ENCODE measurements around the gene ALKBH3. TPM values are rescaled to one million over a fixed set of nuclear protein-coding genes. Genes with fewer than 3 reads are reported as not detected.

ALKBH3 gene
- total RNA-seq, 1 donor from 2014 or later: 19.1 TPM

DNA sequence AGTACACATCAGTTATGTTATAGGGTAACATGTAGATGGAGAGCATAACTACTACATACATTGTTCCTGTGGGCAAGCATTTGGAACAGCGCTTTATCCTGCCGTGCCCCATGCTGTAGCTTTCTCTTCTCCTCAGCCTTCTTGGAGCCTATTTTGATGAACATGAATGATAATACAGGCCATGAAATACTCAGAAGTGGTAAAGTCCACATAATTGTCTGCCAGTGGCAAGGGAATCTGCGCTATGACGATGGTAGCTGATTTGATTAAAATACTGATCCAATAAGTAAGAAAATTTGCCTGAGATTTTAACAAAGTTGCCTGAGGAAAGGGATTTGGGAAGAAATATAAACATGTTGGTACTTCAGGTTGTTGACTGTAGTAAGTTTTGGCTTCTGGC is 23.3 kb downstream of the ALKBH3 start:
- DNase-seq (ENCODE audit: low spot score in 2 of 2): no peak
- no peaks in the 10 kb centered on the region for H3K27me3 ChIP-seq
- no peak overlapping the region for H3K4me3 ChIP-seq
- intact Hi-C loops (cut with DNase I): no loop called here
- H3K4me1 ChIP-seq: peaks cover 0 to 17% of the 10 kb centered on the region in 2 donors
- H3K36me3 ChIP-seq: peaks cover 24 to 47% of the 10 kb centered on the region in 2 donors
- no peaks in the 10 kb centered on the region for H3K9me3 ChIP-seq
- H3K27ac ChIP-seq: no peak overlapping the region
- TF ChIP-seq, protein P1, sequence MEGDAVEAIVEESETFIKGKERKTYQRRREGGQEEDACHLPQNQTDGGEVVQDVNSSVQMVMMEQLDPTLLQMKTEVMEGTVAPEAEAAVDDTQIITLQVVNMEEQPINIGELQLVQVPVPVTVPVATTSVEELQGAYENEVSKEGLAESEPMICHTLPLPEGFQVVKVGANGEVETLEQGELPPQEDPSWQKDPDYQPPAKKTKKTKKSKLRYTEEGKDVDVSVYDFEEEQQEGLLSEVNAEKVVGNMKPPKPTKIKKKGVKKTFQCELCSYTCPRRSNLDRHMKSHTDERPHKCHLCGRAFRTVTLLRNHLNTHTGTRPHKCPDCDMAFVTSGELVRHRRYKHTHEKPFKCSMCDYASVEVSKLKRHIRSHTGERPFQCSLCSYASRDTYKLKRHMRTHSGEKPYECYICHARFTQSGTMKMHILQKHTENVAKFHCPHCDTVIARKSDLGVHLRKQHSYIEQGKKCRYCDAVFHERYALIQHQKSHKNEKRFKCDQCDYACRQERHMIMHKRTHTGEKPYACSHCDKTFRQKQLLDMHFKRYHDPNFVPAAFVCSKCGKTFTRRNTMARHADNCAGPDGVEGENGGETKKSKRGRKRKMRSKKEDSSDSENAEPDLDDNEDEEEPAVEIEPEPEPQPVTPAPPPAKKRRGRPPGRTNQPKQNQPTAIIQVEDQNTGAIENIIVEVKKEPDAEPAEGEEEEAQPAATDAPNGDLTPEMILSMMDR (IDR thresholded peaks at IDR 0.05): no peak

DNA sequence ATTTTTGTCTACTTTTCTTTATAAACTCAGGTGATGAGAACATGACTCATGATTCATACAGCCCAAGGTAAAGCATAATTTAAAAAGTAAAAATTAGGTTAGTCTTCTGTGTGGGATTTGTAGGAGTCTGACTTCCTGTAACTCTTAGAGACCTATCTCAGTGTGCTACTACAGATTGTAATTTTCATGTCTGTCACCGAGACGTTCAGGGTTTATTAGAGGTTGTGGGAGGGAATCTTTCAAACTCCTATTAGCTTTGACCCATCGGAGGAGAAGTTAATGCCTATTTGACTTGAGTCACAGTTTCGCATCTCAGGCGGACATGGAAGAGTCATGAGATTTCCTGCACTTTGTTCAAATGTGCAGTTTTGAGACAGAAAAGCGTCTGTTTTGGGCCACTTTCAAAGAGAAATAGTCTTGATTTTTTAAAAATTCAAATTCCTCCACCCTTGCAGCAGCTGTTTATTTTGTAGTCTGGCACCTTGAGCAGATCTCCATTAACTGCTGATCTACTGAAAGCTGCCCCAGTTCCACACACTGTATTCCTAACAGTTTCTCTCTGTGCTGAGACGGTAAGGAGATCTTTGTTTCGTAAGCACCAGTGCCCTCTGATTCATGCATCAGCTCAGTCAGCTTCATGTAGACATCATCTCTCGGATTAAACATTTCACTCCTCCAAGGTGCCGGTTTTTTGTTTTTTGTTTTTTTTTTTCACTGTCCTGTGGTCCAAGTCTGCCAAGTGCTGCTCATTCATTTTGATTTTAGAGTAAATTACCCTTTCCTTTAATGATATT is 24.3 kb downstream of the ALKBH3 start:
- intact Hi-C loops (cut with DNase I): loop anchor here (5.0 kb wide), 1 partner anchor 127 kb away; no protein-coding TSS in a partner anchor
- DNase-seq (ENCODE audit: low spot score in 2 of 2): no peak
- Histone ChIP-seq H3K27me3 (no peaks in the 10 kb centered on the region), H3K9me3 (no peaks in the 10 kb centered on the region), H3K4me3 (peak overlapping the region; percentile 9 to 47), H3K36me3 (peaks cover 18 to 42% of the 10 kb centered on the region in 2 donors), H3K27ac (peak overlapping the region; percentile 37 to 58), H3K4me1 (peaks cover 0 to 17% of the 10 kb centered on the region in 2 donors)
- TF ChIP-seq, protein P1 (IDR thresholded peaks at IDR 0.05): no peak

- peaks cover 0 to 17% of the 10 kb centered on the region in 2 donors for H3K4me1 ChIP-seq
- peaks cover 22 to 42% of the 10 kb centered on the region in 2 donors for H3K36me3 ChIP-seq
- no peak for DNase-seq (ENCODE audit: low spot score in 2 of 2)
- peak overlapping the region in 1 of 2 donors; percentile 47 for H3K4me3 ChIP-seq
- H3K9me3 ChIP-seq: no peaks in the 10 kb centered on the region
- no peaks in the 10 kb centered on the region for H3K27me3 ChIP-seq
- intact Hi-C loops (cut with DNase I): loop anchor here (5.0 kb wide), 1 partner anchor 126 kb away; no protein-coding TSS in a partner anchor
- peak overlapping the region; percentile 37 to 58 for H3K27ac ChIP-seq
- TF ChIP-seq, protein P1 (IDR thresholded peaks at IDR 0.05): no peak
Observed at GRCh38 chr11:43905813-43906241, 25.2 kb downstream of the ALKBH3 start.

DNA sequence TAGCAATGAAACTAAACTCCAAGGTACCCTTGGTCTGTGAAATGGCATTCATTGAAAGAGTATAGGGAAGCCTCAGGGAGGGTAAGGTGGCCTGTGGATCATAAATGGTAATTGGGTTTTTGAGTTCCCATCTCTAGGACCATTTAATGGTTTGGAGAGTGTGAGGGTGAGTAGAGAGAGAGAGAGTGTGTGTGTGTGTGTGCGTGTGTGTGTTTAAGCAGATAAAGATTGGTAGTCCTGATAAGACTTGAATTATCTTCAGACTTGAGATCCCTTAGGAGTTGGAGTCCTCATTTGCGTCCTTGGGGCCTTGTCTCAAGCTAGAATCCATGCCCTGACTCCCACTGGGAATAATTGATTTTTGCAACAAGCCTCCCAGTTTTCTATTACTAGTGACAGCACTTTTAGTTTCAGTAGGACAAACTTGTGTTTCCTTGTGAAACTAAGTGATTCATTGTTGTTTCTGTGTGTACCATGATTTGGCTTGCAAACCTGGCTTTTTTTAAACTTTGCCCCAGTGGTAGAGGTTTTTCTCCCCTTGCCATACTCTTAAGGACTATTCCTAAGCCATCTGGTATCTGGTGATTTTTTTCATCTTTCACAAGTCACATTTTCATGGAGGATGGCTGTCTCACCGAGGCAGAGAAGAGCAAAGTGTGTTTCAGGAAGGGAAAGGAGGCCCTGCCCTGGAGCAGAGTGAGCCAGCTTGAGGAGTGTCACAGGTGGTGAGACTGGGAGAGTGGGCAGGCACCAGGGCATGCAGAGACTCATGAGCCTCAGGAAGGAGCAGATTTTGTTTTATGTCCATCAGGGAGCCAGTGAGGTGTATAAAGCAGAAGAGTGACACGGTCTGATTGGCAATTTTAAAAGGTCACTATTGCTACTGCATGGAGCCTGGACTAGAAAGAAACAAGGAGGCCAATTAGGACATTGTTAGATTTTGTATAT is 26.7 kb downstream of the ALKBH3 start:
- Histone ChIP-seq H3K9me3 (no peaks in the 10 kb centered on the region), H3K4me1 (peaks cover 0 to 17% of the 10 kb centered on the region in 2 donors), H3K36me3 (peaks cover 18 to 29% of the 10 kb centered on the region in 2 donors), H3K27me3 (no peaks in the 10 kb centered on the region), H3K27ac (peak overlapping the region; percentile 12 to 42), H3K4me3 (no peak overlapping the region)
- TF ChIP-seq, protein P1 (IDR thresholded peaks at IDR 0.05): no peak
- no peak for DNase-seq (ENCODE audit: low spot score in 2 of 2)
- intact Hi-C loops (cut with DNase I): loop anchor here (5.0 kb wide), 1 partner anchor 125 kb away; no protein-coding TSS in a partner anchor

- intact Hi-C loops (cut with DNase I): loop anchor here (5.0 kb wide), 1 partner anchor 124 kb away; no protein-coding TSS in a partner anchor
- Histone ChIP-seq H3K4me1 (peaks cover 0 to 17% of the 10 kb centered on the region in 2 donors), H3K27me3 (no peaks in the 10 kb centered on the region), H3K27ac (peak overlapping the region in 1 of 2 donors; percentile 12), H3K4me3 (no peak overlapping the region), H3K9me3 (no peaks in the 10 kb centered on the region), H3K36me3 (peaks cover 14 to 21% of the 10 kb centered on the region in 2 donors)
- TF ChIP-seq, protein P1 (IDR thresholded peaks at IDR 0.05): no peak
- no peak for DNase-seq (ENCODE audit: low spot score in 2 of 2)
Observed at GRCh38 chr11:43908191-43908590, 27.6 kb downstream of the ALKBH3 start.
